IPS-20b (cell line): ENCODE measurements around the gene CD3E.

Experiments
- H3K27ac ChIP-seq: one replicate; pipeline ENCODE4 v1.5.1; 2013; ENCODE audit warnings: low read length
- H3K27me3 ChIP-seq: 2 replicates; pipeline ENCODE4 v1.6.1; 2013; ENCODE audit warnings: mild to moderate bottlenecking, low read length, inconsistent platforms; ENCODE audit not compliant: insufficient read depth
- H3K36me3 ChIP-seq: 2 replicates; pipeline ENCODE4 v1.6.1; 2013; ENCODE audit warnings: low read depth, mild to moderate bottlenecking, inconsistent platforms, low read length, moderate library complexity; ENCODE audit not compliant: insufficient read depth
- H3K4me1 ChIP-seq: 2 replicates; pipeline ENCODE4 v1.6.1; 2013; ENCODE audit warnings: mild to moderate bottlenecking, control low read depth, inconsistent platforms, low read length, moderate library complexity; ENCODE audit not compliant: insufficient read depth
- H3K4me3 ChIP-seq: 2 replicates; pipeline ENCODE4 v1.5.1; 2013; ENCODE audit warnings: mild to moderate bottlenecking, low read length, inconsistent platforms
- H3K9ac ChIP-seq: 2 replicates; pipeline ENCODE4 v1.6.1; 2013; ENCODE audit warnings: low read depth, mild to moderate bottlenecking, inconsistent platforms, low read length, moderate library complexity
- H3K9me3 ChIP-seq: 2 replicates; pipeline ENCODE4 v1.6.1; 2013; ENCODE audit warnings: mild to moderate bottlenecking, low read depth, low read length, inconsistent platforms; ENCODE audit not compliant: insufficient read depth

CD3E gene

DNA sequence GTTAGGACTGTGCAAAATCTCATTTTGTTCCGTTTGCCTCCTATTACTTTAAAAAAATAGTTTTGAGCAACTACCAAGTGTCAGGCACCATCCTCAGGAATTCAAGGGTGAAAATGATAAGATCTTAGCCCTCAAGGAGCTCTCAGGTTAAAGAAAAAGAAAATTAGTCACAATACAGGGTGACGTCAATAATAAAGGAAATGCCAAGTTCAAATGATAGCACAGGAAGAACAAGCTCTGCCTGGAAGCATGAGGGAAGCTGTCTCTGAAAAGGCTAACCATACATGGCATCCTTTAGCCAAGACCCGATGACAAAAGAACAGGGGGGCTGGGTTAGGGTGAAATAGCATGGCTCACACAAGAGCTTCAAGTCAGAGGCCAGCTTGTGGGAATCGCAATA is 29.4 kb upstream of the CD3E start:
- Histone ChIP-seq H3K4me1 (no peaks in the 10 kb centered on the region), H3K27ac (no peak overlapping the region), H3K9me3 (no peaks in the 10 kb centered on the region), H3K4me3 (no peak overlapping the region), H3K9ac (no peak overlapping the region), H3K27me3 (peaks cover 7% of the 10 kb centered on the region), H3K36me3 (no peaks in the 10 kb centered on the region)

DNA sequence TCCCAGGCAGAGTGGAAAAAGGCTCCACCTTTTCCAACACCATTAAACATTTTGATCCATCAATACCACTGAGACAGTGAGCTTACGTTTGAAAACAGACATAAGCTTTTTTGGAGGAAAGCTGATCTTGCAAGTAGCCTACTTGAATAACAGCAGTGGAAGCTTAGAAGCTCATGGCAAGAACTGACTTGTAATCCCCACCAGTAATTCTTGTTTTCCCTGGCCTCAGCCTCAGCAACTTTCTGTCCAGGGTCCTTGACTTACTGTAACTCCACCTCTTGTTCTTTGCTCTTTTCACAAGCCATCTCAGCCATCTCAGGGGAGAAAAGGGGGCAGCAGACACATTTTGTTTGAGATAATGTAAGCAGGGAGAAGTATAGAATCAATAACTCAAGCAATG is 28.1 kb upstream of the CD3E start:
- peaks cover 7% of the 10 kb centered on the region for H3K27me3 ChIP-seq
- H3K9me3 ChIP-seq = no peaks in the 10 kb centered on the region
- H3K4me1 ChIP-seq = no peaks in the 10 kb centered on the region
- H3K27ac ChIP-seq = no peak overlapping the region
- H3K4me3 ChIP-seq = no peak overlapping the region
- no peak overlapping the region for H3K9ac ChIP-seq
- H3K36me3 ChIP-seq = no peaks in the 10 kb centered on the region

DNA sequence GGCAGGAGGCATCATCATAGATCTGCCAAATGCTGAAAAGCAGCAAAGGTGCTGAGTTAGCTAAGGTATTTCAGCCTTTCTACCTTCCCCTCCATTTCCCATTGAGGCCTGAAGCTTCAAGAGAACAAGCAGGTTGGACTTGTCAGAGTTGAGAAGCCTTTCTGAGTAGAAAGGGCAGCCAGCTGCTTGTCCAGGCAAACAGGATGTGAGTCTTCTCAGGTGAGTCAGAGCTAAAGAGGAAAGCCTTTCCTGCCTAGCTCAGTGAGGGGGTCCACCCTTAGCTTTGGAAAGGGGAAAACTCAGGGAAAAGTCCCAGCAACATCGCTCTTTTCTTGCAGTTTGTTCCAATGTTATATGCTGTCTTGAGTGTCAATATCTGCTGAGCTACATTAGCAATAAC is 27.2 kb upstream of the CD3E start:
- H3K9me3 ChIP-seq = no peaks in the 10 kb centered on the region
- no peak overlapping the region for H3K27ac ChIP-seq
- no peaks in the 10 kb centered on the region for H3K36me3 ChIP-seq
- no peak overlapping the region for H3K4me3 ChIP-seq
- H3K27me3 ChIP-seq = peaks cover 7% of the 10 kb centered on the region
- H3K4me1 ChIP-seq = no peaks in the 10 kb centered on the region
- no peak overlapping the region for H3K9ac ChIP-seq

DNA sequence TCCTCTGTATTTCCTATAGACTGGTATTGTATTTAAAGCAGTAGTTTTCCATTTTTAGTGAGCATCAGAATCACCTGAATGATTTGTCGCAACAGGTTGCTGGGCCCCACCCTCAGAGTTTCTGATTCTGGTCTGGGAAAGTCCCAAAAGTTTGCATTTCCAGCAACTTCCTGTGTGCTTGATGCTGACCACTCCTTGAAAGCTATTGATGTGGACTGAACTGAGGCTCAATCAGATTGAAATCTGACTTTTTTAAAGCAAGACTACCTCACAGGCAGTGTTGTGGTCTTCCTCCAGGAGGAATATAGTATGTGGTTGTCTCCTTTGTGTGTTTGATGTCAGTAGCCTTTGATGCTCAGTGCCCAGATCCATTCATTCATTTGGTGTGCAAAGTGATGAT is 23.2 kb upstream of the CD3E start:
- Histone ChIP-seq H3K4me1 (no peaks in the 10 kb centered on the region), H3K27me3 (no peaks in the 10 kb centered on the region; the same call in 1 of the 2 replicates), H3K27ac (no peak overlapping the region), H3K9me3 (no peaks in the 10 kb centered on the region), H3K9ac (no peak overlapping the region), H3K36me3 (no peaks in the 10 kb centered on the region), H3K4me3 (no peak overlapping the region)

DNA sequence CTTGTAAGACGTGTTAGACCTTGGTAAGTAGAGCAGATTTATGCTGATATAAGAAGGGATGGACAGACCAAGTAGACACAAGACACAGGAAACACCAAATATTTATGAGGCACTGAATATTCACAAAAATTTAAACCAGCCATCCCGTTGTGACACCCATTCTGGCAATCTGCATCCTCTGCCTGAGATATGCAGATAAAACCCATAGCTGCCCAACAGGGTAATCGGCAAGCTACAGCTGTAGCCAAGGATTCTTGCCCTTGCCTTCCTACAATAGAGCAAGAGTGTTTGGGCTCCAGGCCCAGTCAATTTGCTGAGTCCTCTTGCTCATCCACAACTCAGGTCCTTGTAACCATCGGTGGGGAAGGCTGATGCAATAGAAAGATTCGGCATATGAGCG is 21.9 kb upstream of the CD3E start:
- no peaks in the 10 kb centered on the region for H3K36me3 ChIP-seq
- H3K27me3 ChIP-seq = no peaks in the 10 kb centered on the region
- no peak overlapping the region for H3K27ac ChIP-seq
- H3K9ac ChIP-seq = no peak overlapping the region
- no peaks in the 10 kb centered on the region for H3K4me1 ChIP-seq
- H3K9me3 ChIP-seq = no peaks in the 10 kb centered on the region
- no peak overlapping the region for H3K4me3 ChIP-seq

DNA sequence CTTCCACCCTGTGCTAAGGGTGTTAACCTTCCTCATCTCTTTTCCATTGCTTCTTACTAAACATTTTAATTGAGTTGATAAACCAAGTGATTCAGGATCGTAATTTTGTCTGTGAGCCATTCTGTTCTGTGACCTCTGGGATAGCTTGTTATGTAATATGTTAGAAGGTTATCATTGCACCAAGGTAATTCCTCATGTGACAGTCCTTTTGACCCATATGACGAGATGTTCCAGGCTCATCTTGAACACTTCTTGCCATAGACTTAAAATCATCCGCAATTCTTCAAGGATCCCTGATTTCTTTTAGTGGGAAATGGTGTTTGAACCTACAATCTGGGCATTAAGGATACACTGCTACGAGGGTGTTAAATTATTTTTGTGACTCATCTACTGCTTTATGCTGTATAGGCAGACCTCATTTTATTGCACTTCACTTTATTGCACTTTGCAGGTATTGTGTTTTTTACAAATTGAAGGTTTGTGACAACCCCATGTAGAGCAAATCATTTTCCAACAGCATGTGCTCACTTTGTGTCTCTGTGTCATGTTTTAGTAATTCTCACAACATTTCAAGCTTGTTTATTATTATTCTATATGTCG is 21.4 kb upstream of the CD3E start:
- H3K27ac ChIP-seq = no peak overlapping the region
- no peaks in the 10 kb centered on the region for H3K36me3 ChIP-seq
- no peaks in the 10 kb centered on the region for H3K4me1 ChIP-seq
- no peak overlapping the region for H3K9ac ChIP-seq
- H3K27me3 ChIP-seq = no peaks in the 10 kb centered on the region
- H3K9me3 ChIP-seq = no peaks in the 10 kb centered on the region
- no peak overlapping the region for H3K4me3 ChIP-seq

DNA sequence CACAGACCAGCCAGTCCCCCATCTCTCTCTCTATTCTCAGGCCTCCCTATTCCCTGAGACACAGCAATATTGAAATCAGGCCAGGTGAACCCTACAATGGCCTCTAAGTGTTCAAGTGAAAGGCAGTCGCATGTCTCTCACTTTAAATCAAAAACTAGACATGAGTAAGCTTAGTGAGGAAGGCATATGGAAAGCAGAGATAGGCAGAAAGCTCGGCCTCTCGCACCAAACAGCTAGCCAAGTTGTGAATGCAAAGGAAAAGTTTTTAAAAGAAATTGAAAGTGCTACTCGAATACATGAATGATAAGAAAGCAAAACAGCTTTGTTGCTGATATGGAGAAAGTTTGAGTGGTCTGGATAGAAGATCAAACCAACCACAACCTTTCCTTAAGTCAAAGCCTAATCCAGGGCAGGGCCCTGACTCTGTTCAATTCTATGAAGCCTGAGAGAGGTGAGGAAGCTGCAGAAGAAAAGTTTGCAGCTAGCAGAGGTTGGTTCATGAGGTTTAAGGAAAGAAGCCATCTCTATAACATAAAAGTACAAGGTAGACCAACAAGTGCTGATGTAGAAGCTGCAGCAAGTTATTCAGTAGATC is 20.7 kb upstream of the CD3E start:
- no peaks in the 10 kb centered on the region for H3K36me3 ChIP-seq
- H3K27me3 ChIP-seq = no peaks in the 10 kb centered on the region
- H3K27ac ChIP-seq = no peak overlapping the region
- H3K4me3 ChIP-seq = no peak overlapping the region
- H3K9ac ChIP-seq = no peak overlapping the region
- no peaks in the 10 kb centered on the region for H3K9me3 ChIP-seq
- H3K4me1 ChIP-seq = no peaks in the 10 kb centered on the region

DNA sequence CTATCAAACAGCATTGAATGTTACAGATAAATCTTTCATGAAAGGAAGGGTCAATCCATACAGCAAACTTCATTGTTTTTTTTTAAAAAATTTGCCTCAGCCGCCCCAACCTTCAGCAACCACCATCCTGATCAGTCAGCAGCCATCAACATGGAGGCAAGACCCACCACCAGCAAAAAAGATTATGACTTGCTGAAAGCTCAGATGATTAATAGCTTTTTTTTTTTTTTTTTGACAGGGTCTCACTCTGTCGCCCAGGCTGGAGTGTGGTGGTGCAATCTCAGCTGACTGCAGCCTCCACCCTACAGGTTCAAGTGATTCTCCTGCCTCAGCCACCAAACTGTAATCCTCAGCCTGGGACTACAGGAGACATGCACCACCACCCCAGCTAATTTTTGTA is 18.0 kb upstream of the CD3E start:
- H3K27me3 ChIP-seq = peaks cover 2% of the 10 kb centered on the region; the same call in 1 of the 2 replicates
- no peak overlapping the region for H3K27ac ChIP-seq

DNA sequence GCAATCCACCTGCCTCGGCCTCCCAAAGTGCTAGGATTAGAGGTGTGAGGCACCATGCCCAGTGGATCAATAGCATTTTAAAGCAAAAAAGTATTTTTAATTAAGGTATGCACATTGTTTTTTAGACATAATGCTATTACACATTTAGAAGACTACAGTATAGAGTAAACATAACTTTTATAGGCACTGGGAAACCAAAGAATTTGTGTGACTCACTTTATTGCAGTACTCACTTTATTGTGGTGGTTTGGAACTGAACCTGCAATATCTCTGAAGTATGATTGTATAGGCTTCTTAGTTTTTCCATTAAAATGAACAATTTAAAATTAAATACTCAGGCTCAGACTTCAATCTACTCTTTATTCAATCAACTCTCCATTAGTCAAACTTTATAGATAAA is 17.5 kb upstream of the CD3E start:
- H3K36me3 ChIP-seq = no peaks in the 10 kb centered on the region
- H3K9ac ChIP-seq = no peak overlapping the region
- H3K27ac ChIP-seq = no peak overlapping the region
- H3K27me3 ChIP-seq = peaks cover 6% of the 10 kb centered on the region; the same call in 1 of the 2 replicates
- no peaks in the 10 kb centered on the region for H3K9me3 ChIP-seq
- H3K4me1 ChIP-seq = no peaks in the 10 kb centered on the region
- H3K4me3 ChIP-seq = no peak overlapping the region

More for the DNA sequence above, 18.0 kb upstream of the CD3E start:
- Histone ChIP-seq H3K36me3 (no peaks in the 10 kb centered on the region), H3K4me1 (no peaks in the 10 kb centered on the region), H3K4me3 (no peak overlapping the region), H3K9me3 (no peaks in the 10 kb centered on the region), H3K9ac (no peak overlapping the region)

DNA sequence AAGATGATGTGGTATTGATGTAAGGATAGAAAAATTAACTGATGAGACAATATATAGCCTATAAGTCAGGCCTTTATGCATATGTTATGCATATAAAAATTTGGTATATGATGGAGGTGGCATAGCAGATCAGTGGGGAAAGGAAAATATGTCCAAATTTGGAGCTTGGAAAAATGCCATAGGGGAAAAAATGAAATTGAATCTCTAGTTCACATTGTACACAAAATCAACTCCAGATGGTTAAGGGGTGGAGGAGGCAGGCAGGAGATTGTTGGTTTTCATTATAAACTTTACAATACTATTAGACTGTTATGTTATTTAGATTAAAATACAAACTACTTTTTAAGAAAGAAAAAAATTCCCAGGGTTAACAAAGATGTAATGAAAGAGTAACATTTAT is 15.1 kb upstream of the CD3E start:
- Histone ChIP-seq H3K4me1 (no peaks in the 10 kb centered on the region), H3K27me3 (peaks cover 6% of the 10 kb centered on the region; the same call in 1 of the 2 replicates), H3K27ac (no peak overlapping the region), H3K36me3 (no peaks in the 10 kb centered on the region), H3K9ac (no peak overlapping the region), H3K4me3 (no peak overlapping the region), H3K9me3 (no peaks in the 10 kb centered on the region)

DNA sequence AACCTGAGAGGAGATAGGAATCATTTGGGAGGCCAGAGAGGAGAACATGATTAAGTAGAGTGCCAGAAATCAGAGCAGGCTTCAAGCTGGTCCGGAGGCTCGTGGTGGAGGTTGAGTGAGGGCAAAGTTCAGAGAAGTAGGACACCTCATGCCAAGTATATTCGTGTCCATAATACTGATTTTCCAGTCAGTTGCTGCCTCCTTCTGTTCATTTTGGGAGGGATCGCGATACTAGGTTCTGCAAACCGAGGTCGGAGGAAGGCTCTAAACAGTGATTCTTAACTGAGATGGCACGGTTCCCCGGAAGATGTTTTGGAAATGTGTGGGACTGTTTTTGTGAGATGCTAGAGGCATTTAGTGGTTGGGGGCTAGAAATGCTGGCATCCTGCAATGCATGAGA is 13.6 kb upstream of the CD3E start:
- Histone ChIP-seq H3K4me3 (no peak overlapping the region), H3K27me3 (peaks cover 6% of the 10 kb centered on the region; the same call in 1 of the 2 replicates), H3K9ac (no peak overlapping the region), H3K36me3 (no peaks in the 10 kb centered on the region), H3K9me3 (no peaks in the 10 kb centered on the region), H3K27ac (no peak overlapping the region), H3K4me1 (no peaks in the 10 kb centered on the region)

DNA sequence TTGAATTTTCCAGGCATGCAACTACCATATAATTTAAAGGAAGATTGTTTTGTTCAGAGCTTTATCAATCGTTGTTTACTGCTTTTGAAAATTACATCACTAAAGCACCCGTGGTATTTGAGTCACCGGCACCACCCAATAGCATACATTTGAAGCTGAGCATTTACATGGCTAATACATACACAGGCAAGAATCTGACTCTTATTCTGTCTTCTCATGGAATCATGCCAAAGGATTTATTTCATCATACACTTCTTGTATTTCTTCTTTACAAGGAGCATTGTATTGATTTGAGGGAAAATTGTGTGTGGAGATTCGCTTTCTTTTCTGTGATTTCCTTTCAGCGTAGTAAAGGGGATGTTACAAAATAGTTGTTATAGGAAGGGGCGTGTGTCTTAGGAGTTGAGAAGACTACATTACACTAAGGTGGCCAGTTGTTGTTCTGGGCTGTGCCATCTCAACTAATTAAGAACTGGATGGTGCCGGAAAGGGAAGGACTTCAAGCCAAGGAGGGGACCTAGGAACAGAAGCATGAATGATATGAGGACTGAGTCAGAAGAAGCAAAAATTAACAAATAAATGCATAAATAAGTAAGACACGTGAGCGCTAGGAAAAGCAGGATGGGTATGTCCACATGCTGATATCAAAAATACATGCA is 12.9 kb upstream of the CD3E start:
- H3K4me1 ChIP-seq = no peaks in the 10 kb centered on the region
- no peaks in the 10 kb centered on the region for H3K9me3 ChIP-seq
- H3K27ac ChIP-seq = no peak overlapping the region
- H3K9ac ChIP-seq = no peak overlapping the region
- no peaks in the 10 kb centered on the region for H3K36me3 ChIP-seq
- peaks cover 6% of the 10 kb centered on the region; the same call in 1 of the 2 replicates for H3K27me3 ChIP-seq
- H3K4me3 ChIP-seq = no peak overlapping the region
